Effector CD4-positive, alpha-beta T cell (primary cell): ENCODE results near the gene FITM1.
A peak's percentile ranks its signal among the peaks of the same experiment; 100 is the strongest.

ENCODE experiments used
- DNase-seq: peaks from one replicate; pipeline ENCODE4 v3.0.0-alpha.2; 2020

FITM1 gene

GRCh38 chr14:24162093-24162492 lies 31.6 kb downstream of the FITM1 start:
- no peak for DNase-seq

DNA sequence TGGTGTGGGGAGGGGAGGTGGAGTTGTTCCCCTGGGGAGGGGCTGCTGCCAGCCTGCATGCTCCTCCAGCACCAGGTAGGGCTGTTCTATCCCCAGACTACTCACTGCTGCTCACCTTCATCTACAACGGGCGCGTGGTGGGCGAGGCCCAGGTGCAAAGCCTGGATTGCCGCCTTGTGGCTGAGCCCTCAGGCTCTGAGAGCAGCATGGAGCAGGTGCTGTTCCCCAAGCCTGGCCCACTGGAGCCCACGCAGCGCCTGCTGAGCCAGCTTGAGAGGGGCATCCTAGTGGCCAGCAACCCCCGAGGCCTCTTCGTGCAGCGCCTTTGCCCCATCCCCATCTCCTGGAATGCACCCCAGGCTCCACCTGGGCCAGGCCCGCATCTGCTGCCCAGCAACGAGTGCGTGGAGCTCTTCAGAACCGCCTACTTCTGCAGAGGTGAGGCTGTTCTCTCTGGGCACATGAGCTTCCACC lies 34.1 kb downstream of the FITM1 start:
- no peak for DNase-seq

DNA sequence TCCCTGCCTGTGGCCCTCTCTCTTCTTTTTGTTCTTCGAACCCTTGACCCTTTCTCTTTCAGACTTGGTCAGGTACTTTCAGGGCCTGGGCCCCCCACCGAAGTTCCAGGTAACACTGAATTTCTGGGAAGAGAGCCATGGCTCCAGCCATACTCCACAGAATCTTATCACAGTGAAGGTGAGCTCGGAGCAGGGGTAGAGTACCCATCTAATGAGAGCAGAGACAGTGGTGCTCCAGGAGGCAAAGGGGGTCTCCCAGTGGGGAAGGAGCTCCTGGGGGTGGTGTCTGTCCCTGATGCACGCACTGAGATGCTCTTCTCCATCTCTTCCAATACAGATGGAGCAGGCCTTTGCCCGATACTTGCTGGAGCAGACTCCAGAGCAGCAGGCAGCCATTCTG lies 35.3 kb downstream of the FITM1 start:
- DNase-seq, result no peak

- DNase-seq, result no peak
Measured at GRCh38 chr14:24167469-24168114, 37.1 kb downstream of the FITM1 start.

- peak; percentile 63 for DNase-seq
Measured at GRCh38 chr14:24171422-24172260, 41.2 kb downstream of the FITM1 start, which contains the start of gene REC8. Gene REC8, plus strand, starts transcription at chr14:24172080. Its CDS starts 473 bp downstream, at chr14:24172553.

DNA sequence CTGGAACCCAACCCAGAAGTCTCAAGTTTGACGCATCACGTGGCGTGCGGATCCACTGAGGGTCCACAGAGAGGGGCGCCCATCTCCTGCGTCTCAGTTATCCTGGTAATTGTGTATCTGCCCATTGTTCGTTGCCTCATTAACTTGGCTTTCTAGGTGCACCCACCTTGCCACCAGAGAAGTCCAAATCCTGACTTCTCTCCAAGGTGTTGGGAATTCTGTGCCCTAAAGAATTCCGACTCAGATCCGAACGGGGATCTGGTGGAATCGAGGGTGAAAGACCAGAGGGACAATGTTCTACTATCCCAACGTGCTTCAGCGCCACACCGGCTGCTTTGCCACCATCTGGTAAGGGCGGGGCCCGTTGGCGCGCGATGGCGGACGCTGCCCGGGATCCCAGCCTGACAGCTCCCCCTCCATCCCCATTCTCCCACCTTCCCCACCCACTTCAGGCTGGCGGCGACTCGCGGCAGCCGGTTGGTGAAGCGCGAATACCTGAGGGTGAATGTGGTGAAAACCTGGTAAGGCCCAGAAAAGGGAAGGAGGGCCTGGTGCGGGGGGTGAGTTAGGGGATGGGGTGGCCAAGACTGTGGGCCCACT lies 41.9 kb downstream of the FITM1 start:
- no peak for DNase-seq

DNA sequence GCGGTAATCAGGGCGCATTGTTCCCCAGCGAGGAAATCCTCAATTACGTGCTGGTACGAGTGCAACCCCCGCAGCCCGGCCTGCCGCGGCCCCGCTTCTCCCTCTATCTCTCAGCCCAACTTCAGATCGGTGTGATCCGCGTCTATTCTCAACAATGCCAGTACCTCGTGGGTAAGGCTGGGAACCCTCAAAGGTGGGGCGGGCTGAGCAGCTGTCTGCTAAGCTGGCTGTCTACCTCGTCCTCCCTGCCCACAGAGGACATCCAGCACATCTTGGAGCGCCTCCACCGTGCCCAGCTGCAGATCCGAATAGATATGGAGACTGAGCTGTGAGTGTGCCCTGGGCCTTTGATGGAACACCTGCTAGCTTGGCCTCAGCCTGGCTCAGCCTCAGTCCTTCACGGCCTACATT lies 42.4 kb downstream of the FITM1 start:
- DNase-seq, result no peak

GRCh38 chr14:24176599-24176998 lies 46.1 kb downstream of the FITM1 start:
- no peak for DNase-seq

DNA sequence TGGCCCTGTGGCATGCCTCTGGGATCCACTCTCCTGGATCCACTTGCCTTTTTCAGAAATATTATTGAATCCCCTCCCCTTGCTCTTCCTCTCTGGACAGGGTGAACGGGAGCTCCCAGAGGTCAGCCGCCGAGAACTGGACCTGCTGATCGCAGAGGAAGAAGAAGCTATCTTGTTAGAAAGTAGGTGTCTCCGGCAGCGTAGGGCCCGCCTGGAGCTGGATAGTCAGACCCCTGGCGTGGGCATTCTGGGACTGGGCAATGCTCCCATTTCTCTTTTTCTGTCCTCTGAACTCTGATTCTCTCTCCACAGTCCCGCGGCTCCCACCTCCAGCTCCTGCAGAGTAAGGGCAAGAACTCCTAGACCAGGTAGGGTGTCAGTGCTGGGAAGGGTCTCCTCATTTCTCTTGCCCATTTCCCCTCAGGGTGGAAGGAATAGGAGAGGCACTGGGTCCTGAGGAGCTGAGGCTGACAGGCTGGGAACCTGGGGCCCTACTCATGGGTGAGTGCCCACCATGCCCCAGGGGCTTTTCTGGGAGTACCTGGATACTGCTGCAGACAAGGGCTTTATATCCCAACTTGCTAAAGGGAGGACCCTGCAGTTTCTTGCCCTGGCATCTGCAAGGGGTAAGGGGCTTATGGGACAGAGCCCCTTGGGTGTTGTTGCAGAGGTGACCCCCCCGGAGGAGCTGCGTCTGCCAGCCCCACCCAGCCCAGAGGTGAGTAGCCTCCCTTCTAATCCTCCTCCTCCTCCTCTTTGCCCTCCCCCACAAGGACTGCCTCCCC lies 46.8 kb downstream of the FITM1 start:
- no peak for DNase-seq

DNA sequence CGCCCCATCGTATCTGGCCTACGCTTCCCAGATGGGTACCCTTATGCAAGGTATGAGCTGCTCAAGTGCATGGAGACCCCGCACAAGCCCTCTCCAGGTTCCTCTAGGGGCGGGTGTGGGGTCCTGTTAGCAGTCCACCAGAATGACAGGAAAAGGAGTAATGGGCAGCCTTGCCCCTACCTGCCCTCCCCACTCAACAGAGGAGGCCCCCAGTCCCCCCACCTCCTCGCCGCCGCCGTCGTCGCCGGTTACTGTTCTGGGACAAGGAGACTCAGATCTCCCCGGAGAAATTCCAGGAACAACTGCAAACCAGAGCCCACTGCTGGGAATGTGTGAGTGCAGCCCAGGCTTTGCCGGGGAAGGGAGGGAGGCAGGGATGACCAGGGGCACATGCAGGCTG lies 47.4 kb downstream of the FITM1 start:
- no peak for DNase-seq

- DNase-seq, result no peak
Measured at GRCh38 chr14:24178399-24179178, 48.1 kb downstream of the FITM1 start.

- no peak for DNase-seq
Measured at GRCh38 chr14:24179294-24179960, 49.0 kb downstream of the FITM1 start.

GRCh38 chr14:24179961-24180796 lies 49.7 kb downstream of the FITM1 start:
- DNase-seq, result no peak

- DNase-seq, result no peak
Measured at GRCh38 chr14:24181371-24182077, 51.1 kb downstream of the FITM1 start.
